Measurements from ENCODE around the gene TNNT2.

The TNNT2 gene

GRCh38 chr1:201377611-201378092, at the start of gene TNNT2:
Gene TNNT2 (minus strand): TSS chr1:201377680. CDS start chr1:201373254, 4,426 bp downstream.
- no peak for TF ChIP-seq CTCF (IDR thresholded peaks at IDR 0.05; ENCODE audit: borderline replicate concordance, insufficient read depth, low read depth, low read length)
- H3K4me3 ChIP-seq (ENCODE audit: low read depth, low read length), result no peak within 1 kb of the TSS

DNA sequence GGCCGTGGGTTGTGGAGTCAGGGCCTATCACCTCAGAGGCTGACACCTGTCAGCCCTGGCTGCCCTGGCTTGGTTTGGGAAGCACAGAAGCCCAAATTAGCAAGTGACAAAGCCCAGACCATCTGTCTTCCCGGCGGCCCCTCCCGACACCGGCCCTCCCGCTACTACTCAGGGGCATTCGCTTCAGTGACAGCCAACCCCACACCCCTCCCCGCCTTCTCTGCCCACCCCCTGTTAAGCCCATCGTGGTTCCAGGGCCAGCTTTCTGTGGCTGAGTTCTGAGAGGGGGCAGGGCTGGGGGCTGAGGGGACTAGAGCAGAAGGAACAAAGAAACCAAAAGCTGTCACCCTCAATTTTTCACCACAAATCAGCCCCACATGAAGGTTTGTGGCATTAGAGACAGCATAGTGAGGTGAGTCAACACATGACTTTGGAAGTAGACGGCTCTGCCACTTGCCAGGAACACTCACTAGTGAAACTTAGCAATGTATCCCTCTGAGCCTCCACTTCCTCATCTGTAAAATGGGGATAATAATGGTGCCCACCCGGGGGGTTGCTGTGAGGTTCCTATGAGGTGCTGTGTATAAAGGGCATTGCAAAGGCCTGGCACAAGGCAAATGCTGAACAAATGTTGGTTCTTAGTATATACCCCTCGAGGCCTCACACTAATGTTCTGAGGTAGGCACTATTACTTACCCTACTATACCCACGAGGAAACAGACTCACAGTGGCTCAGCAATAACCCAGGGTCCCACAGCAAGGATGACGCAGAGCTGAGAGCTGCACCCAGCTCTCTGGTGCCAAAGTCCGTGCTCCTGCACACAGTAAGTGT, 49.2 kb upstream of the TNNT2 start:
- no peak overlapping the region for H3K4me3 ChIP-seq (ENCODE audit: low read depth, low read length)
- no peak for TF ChIP-seq CTCF (IDR thresholded peaks at IDR 0.05; ENCODE audit: borderline replicate concordance, insufficient read depth, low read depth, low read length)

GRCh38 chr1:201424146-201424545, 46.7 kb upstream of the TNNT2 start:
- TF ChIP-seq CTCF (IDR thresholded peaks at IDR 0.05; ENCODE audit: borderline replicate concordance, insufficient read depth, low read depth, low read length), result no peak
- no peak overlapping the region for H3K4me3 ChIP-seq (ENCODE audit: low read depth, low read length)

- H3K4me3 ChIP-seq (ENCODE audit: low read depth, low read length), result no peak overlapping the region
- no peak for TF ChIP-seq CTCF (IDR thresholded peaks at IDR 0.05; ENCODE audit: borderline replicate concordance, insufficient read depth, low read depth, low read length)
Measured at GRCh38 chr1:201423655-201424054, 46.2 kb upstream of the TNNT2 start.

DNA sequence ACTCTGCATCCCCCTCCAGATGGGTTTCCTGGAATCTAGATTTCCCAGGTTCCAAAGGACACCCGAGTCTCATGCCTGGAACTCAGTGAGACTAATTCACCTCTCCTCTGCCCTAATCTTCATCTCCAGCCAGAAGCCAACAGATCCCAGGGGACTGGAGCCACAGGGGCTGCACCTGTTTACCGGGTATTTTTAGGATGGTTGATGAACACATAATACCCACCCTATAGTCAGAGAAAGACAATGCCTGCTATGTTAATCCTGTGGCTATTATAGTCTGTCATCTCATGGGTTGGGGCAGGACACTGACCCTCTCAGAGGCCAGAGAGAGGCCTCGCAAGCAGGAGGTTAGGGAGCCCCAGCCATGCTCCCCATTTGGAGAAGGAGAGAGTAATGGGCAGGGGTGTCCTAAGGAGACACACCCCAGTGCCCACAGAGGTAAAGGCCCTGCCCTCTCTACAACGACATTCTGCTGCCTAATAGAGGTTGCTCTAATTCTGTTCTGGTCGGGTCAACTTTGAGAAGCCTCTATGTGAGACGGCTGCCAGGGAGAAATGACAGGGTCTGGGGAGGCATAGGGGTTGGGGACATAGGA, 45.1 kb upstream of the TNNT2 start:
- no peak overlapping the region for H3K4me3 ChIP-seq (ENCODE audit: low read depth, low read length)
- no peak for TF ChIP-seq CTCF (IDR thresholded peaks at IDR 0.05; ENCODE audit: borderline replicate concordance, insufficient read depth, low read depth, low read length)

DNA sequence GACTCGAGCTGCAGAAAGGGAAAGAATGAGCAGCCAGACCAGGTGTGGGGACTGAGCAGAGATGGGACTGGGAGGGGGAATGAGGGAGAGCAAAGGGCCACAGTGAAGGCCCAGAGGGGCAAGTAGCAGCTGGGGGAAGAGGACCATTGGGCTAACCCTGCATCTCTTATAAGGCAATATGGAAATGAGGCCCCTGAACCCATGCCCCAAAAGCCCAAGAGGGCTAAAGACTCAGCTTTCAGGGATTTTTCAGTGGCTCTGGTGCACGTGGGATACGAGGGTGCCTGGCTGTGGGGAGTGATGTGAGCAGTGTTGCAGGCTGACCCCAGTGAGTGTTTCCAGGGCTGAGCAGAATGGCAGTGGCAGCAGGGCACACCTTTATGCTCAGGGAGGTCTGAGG, 44.5 kb upstream of the TNNT2 start:
- TF ChIP-seq CTCF (IDR thresholded peaks at IDR 0.05; ENCODE audit: borderline replicate concordance, insufficient read depth, low read depth, low read length), result no peak
- H3K4me3 ChIP-seq (ENCODE audit: low read depth, low read length), result no peak overlapping the region

GRCh38 chr1:201421041-201421440, 43.6 kb upstream of the TNNT2 start:
- TF ChIP-seq CTCF (IDR thresholded peaks at IDR 0.05; ENCODE audit: borderline replicate concordance, insufficient read depth, low read depth, low read length), result no peak
- H3K4me3 ChIP-seq (ENCODE audit: low read depth, low read length), result no peak overlapping the region
